Omental fat pad (tissue), 4 donors: ENCODE data around the gene CAST. TPM values are rescaled to one million over a fixed set of nuclear protein-coding genes. Genes with fewer than 3 reads are reported as not detected.
A peak's percentile ranks its signal among the peaks of the same experiment; 100 is the strongest.

Source experiments
- ATAC-seq: fragments of 150-250 bp; one replicate; pipeline ENCODE4 v1.9.1; 2016; ENCODE audit warnings: mild to moderate bottlenecking, moderate library complexity; ENCODE audit not compliant: low FRiP score
- DNase-seq: peaks from one replicate; pipeline ENCODE4 v3.0.0-alpha.2; 2019; ENCODE audit warnings: low spot score
- total RNA-seq, 4 donors: library from RNA; depleted of rRNA; stranded (reverse); fragments of >200 nt; gene quantifications; one replicate each; pipeline ENCODE4 v1.1.0, GENCODE V29; 2016
- TF ChIP-seq, protein P1 (sequence below), 3 donors: fragments of 450-650 bp; IDR thresholded peaks; one replicate each; pipeline ENCODE4 v1.5.1; 2016 to 2017; ENCODE audit warnings: antibody characterized with exemption in 3 of 3, mild to moderate bottlenecking in 3 of 3, moderate library complexity in 2 of 3

The CAST gene
- total RNA-seq, 4 donors from 2014 or later = 224 to 362 (median 285) TPM

DNA sequence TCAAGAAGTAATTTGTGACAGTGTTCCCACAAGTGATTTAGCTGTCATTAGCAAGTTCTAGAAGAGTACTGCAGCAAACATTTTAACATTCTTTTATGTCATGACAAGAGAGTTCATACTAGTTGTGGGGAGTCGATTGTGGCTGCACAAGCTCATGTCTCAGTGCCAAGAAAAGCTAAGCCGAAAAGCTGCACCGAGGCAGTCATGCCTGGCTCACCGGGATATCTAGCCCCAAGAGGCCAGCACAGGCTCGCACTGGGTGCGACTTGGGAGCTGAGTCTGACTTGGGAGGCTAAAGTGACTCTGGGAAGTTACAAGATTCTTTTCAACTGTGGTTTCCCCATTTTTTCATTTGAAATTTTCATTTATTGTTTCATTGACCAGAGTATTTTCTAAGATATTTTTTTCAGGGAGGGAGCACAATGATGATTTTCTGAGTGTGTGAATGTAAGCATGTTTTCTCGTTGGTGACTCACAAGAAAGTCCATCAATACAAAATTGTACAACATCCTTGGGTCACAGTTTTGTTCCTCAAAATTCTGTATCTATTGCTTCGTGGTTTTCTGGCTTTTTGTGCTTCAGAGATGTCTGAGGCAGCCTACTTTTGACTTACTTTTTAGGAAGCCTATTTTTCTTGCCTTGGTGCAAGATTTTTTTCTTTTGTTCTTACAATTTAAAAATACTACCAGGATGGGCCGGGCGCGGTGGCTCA lies 18.7 kb downstream of the CAST start:
- DNase-seq (no peak), ATAC-seq (no peak)

DNA sequence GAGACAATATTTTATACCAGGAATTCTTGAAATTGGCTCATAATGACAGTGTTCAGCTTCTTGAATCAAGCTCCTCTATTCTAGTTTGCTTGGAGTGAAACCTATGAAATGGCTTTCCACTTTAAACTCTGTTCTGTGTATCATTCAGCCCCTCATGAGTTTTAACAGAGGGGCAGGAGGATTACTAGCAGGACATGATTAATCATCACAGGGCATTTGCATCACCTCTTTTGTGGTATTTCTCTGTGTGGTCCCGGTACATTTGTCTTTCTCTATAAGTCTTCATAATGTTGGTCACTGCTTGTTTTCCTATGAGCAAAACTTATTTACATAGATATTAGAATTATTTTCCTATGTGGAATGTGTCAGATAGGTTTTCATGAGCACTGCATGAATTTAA lies 21.2 kb downstream of the CAST start:
- DNase-seq = no peak
- TF ChIP-seq, protein P1, sequence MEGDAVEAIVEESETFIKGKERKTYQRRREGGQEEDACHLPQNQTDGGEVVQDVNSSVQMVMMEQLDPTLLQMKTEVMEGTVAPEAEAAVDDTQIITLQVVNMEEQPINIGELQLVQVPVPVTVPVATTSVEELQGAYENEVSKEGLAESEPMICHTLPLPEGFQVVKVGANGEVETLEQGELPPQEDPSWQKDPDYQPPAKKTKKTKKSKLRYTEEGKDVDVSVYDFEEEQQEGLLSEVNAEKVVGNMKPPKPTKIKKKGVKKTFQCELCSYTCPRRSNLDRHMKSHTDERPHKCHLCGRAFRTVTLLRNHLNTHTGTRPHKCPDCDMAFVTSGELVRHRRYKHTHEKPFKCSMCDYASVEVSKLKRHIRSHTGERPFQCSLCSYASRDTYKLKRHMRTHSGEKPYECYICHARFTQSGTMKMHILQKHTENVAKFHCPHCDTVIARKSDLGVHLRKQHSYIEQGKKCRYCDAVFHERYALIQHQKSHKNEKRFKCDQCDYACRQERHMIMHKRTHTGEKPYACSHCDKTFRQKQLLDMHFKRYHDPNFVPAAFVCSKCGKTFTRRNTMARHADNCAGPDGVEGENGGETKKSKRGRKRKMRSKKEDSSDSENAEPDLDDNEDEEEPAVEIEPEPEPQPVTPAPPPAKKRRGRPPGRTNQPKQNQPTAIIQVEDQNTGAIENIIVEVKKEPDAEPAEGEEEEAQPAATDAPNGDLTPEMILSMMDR (IDR thresholded peaks at IDR 0.05) = no peak
- no peak for ATAC-seq

More for the DNA sequence above, 18.7 kb downstream of the CAST start:
- TF ChIP-seq, protein P1 (IDR thresholded peaks at IDR 0.05) = no peak

DNA sequence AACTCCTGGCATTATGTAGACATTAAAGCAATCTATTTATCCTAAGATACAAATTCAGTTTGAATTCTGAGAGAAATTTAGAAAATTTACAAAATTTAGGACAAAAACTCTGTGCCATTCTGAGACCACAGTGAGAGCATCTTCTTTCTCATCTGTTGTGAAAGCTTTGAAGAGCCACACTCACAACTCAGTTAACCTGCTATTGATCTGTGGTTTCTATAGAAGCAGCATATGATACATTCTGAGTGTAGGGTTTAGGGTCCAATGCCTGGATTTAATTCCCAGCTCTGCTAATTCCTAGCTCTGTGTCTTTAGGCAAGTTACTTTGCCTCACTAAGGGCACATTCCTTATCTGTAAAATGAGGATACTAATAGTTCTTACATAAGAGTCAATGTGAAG lies 21.6 kb downstream of the CAST start:
- no peak for ATAC-seq
- DNase-seq = no peak
- TF ChIP-seq, protein P1 (IDR thresholded peaks at IDR 0.05) = no peak

DNA sequence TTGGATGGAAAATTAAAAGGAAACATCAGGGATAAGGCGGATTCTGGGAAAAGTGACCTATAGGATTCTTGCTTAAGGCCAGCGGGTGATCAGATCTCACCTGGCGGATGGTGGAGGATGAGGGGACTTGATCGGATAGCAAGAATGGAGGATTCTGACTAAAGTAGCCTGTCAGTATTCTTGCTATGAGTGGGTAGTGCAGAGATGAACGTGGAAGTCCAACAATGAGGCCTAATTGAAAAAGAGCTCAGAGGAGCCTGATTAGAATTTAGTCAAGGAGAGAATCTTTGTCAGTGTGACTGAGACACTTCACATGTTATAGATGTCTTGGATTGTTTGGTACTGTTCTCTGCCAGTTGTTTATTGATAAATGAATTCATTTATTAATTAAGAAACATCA lies 24.9 kb downstream of the CAST start:
- ATAC-seq (no peak), DNase-seq (no peak)
- TF ChIP-seq, protein P1 (IDR thresholded peaks at IDR 0.05) = no peak

DNA sequence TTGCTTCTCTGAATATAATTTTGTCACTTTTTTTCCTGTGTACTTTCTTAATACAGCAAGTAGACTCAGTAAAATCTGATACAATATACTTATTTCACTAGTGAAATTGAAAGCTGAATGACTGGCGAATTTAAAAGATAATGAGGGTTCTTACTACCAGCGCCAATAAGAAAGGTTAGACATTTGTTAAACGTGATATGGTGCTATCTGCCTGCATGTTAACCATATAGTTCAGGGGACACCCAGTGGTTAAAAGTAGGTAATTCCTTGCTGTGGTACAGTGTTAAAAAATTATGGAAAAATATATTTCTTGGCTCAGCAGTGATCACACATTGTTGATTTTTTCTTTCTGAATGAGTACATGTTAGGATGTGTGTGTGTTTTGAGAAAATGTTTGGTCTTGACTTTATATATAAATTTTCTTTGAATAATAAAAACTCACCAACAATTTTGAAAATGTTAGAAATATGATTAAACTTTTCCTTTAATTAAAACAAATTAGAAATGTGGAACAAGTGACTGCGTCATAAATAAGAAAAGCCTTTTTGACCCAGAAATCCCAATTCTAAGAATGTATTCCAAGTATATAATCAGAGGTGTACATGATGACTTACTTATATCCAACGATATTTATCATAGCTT lies 25.8 kb downstream of the CAST start:
- DNase-seq (no peak), ATAC-seq (peak; percentile 37)
- TF ChIP-seq, protein P1 (IDR thresholded peaks at IDR 0.05) = no peak

DNA sequence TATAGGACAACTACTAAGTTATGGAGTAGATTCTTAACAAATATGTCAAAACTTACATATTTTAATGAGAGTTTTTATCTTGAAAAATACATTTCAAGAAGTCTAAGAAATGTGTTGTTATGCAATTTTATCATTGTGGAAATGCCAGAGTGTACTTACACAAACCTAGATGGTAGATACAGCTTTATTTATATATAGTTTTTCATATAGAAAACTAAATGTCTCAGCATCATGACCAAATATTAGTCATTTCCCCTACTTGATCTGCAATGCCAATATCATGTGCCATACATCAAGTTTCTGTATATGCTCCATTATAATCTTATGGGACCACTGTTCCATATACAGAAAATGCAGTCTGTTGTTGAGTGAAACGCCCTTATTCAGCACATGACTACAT lies 28.7 kb downstream of the CAST start:
- TF ChIP-seq, protein P1 (IDR thresholded peaks at IDR 0.05) = no peak
- ATAC-seq (no peak), DNase-seq (no peak)
